Esophagus squamous epithelium (tissue), 4 donors: ENCODE measurements around the gene OR10A7.

ENCODE experiments used
- CTCF ChIP-seq, 6 experiments: fragments of 450-650 bp in 4 of 6; fragments of 200-600 bp in 2 of 6; sonication (generic) in 2 of 6; IDR thresholded peaks; one replicate each; pipeline ENCODE4 v1.5.1; 2016 to 2019; ENCODE audit warnings: antibody characterized with exemption in 6 of 6, mild to moderate bottlenecking in 4 of 6, moderate library complexity in 4 of 6
- POLR2A ChIP-seq, 4 donors: fragments of 450-650 bp; IDR thresholded peaks; one replicate each; pipeline ENCODE4 v1.6.1; 2017; ENCODE audit warnings: antibody characterized with exemption in 4 of 4, mild to moderate bottlenecking in 4 of 4, moderate library complexity in 3 of 4

GRCh38 chr12:55227643-55228042, 6.8 kb downstream of the OR10A7 start:
- TF ChIP-seq CTCF (IDR thresholded peaks at IDR 0.05) (no peak), POLR2A (IDR thresholded peaks at IDR 0.05) (no peak)
